ENCODE results near the gene CHAT.

Gene CHAT

DNA sequence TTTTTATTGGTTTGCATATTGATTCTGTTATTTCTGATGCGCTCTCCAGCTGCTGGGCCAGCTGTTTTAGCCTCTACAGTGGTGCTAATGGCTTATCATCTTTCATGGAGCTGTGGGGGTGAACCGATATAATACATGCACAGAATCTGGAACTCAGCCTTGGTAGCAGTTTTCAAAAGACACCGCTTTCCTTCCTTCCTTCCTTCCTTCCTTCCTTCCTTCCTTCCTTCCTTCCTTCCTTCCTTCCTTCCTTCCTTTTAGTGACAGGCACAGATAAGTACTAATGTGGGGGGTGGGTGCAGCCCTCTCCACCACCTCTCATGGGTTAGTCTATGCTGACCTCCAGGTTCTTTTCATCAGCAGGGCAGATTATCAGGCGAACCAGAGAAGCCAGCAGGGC, 33.7 kb downstream of the CHAT start:
- no peaks in the 10 kb centered on the region for H3K9me3 ChIP-seq (ENCODE audit: control insufficient read depth in 2 of 2, low read length in 2 of 2)

DNA sequence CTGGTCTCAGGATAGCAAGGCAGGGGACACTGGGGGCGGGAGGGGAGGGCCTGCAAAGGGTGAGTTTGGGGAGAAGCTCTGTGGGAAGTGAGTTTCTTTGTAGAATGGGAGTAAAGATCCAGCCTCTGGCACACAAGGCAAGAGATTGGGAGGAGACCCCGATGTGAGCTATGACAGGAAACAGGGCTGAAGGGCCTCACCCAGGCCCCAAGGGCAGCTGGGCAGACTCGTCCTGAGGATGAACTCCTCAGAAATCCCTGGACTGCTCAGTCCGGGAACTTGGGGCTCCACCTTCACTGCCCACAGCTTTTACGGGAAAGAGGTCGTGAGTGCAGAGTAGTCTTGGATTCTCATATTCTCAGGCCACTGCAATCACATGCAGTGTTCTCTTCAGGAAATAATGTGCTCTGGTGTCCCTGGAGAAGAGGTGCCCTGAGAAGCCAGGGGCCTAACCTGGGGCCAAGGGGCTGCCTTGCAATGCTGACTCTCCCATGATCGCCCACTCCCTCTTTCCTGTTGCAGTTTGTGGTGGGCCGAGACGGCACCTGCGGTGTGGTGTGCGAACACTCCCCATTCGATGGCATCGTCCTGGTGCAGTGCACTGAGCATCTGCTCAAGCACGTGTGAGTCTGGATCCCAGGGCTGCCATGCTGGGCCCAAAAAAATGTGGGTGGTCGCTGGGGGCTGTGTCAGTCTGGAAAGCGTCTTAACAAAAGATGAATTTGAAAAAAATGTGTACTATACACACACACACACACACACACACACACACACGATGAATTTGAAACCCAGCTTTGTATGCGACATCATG, 34.4 kb downstream of the CHAT start:
- H3K36me3 ChIP-seq (ENCODE audit: control insufficient read depth in 2 of 2, insufficient read depth in 2 of 2, low read length in 2 of 2) = no peaks in the 10 kb centered on the region
- H3K27ac ChIP-seq (ENCODE audit: low read length) = no peak overlapping the region
- H3K9me3 ChIP-seq (ENCODE audit: control insufficient read depth in 2 of 2, low read length in 2 of 2) = no peaks in the 10 kb centered on the region
- no peak overlapping the region for H3K9ac ChIP-seq (ENCODE audit: low read length in 2 of 2)
- H3K4me3 ChIP-seq (ENCODE audit: low read length in 2 of 2) = no peak overlapping the region
- H3K4me1 ChIP-seq (ENCODE audit: control insufficient read depth, insufficient read depth, low read length) = no peaks in the 10 kb centered on the region
- peaks cover 0 to 9% of the 10 kb centered on the region in 2 donors for H3K27me3 ChIP-seq (ENCODE audit: control insufficient read depth in 1 of 2, insufficient read depth in 2 of 2, low read length in 2 of 2)

More for the DNA sequence above, 33.7 kb downstream of the CHAT start:
- no peak overlapping the region for H3K27ac ChIP-seq (ENCODE audit: low read length)
- peaks cover 2 to 12% of the 10 kb centered on the region in 2 donors for H3K27me3 ChIP-seq (ENCODE audit: control insufficient read depth in 1 of 2, insufficient read depth in 2 of 2, low read length in 2 of 2)
- no peak overlapping the region for H3K4me3 ChIP-seq (ENCODE audit: low read length in 2 of 2)
- H3K9ac ChIP-seq (ENCODE audit: low read length in 2 of 2) = no peak overlapping the region
- no peaks in the 10 kb centered on the region for H3K4me1 ChIP-seq (ENCODE audit: control insufficient read depth, insufficient read depth, low read length)
- H3K36me3 ChIP-seq (ENCODE audit: control insufficient read depth in 2 of 2, insufficient read depth in 2 of 2, low read length in 2 of 2) = no peaks in the 10 kb centered on the region

- Histone ChIP-seq H3K9me3 (ENCODE audit: control insufficient read depth in 2 of 2, low read length in 2 of 2) (no peaks in the 10 kb centered on the region), H3K4me3 (ENCODE audit: low read length in 2 of 2) (no peak overlapping the region), H3K36me3 (ENCODE audit: control insufficient read depth in 2 of 2, insufficient read depth in 2 of 2, low read length in 2 of 2) (no peaks in the 10 kb centered on the region), H3K9ac (ENCODE audit: low read length in 2 of 2) (no peak overlapping the region), H3K27ac (ENCODE audit: low read length) (no peak overlapping the region), H3K27me3 (ENCODE audit: control insufficient read depth in 1 of 2, insufficient read depth in 2 of 2, low read length in 2 of 2) (peaks cover 0 to 9% of the 10 kb centered on the region in 2 donors), H3K4me1 (ENCODE audit: control insufficient read depth, insufficient read depth, low read length) (no peaks in the 10 kb centered on the region)
These were observed 35.5 kb downstream of the CHAT start for GRCh38 chr10:49649294-49649693.

DNA sequence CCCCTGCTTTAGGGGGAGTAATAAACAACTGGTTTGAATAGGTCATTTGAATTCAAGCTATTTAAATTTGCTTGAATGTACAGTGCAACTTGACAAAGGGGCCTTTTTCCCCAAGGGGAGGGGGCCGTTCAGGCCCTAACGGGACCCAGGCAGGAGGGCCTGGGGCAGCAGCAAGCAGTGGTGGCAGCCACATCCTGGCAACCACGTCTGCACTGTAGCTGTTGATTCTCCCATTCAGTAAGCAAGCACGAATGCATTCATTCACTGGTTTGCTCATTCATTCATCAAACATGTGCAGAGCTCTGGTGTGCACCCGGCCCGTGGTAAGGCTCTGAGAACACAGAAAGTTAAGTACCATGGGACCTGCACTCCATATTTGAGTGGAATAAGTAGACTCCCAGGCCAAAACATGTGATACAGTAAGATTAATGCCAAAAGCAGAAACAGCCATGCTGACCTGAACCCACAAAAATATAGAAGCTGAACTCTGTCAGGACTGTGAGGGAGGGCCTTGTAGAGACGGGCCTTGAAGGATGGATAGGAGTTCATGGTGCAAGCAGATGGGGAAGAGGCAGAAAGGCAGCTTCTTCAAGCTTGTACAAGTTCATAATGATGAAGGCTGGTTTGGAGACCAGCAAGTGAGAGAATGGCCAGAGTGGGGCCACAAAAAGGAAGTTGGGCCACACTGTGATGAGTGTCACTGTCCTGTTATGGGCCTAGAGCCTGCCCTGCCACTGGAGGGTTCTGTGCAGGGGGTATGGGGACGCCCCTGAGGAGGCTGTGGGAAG, 36.3 kb downstream of the CHAT start:
- Histone ChIP-seq H3K27me3 (ENCODE audit: control insufficient read depth in 1 of 2, insufficient read depth in 2 of 2, low read length in 2 of 2) (peaks cover 0 to 8% of the 10 kb centered on the region in 2 donors), H3K36me3 (ENCODE audit: control insufficient read depth in 2 of 2, insufficient read depth in 2 of 2, low read length in 2 of 2) (no peaks in the 10 kb centered on the region), H3K27ac (ENCODE audit: low read length) (no peak overlapping the region), H3K9ac (ENCODE audit: low read length in 2 of 2) (no peak overlapping the region), H3K4me3 (ENCODE audit: low read length in 2 of 2) (no peak overlapping the region), H3K9me3 (ENCODE audit: control insufficient read depth in 2 of 2, low read length in 2 of 2) (no peaks in the 10 kb centered on the region), H3K4me1 (ENCODE audit: control insufficient read depth, insufficient read depth, low read length) (no peaks in the 10 kb centered on the region)

- Histone ChIP-seq H3K36me3 (ENCODE audit: control insufficient read depth in 2 of 2, insufficient read depth in 2 of 2, low read length in 2 of 2) (no peaks in the 10 kb centered on the region), H3K27me3 (ENCODE audit: control insufficient read depth in 1 of 2, insufficient read depth in 2 of 2, low read length in 2 of 2) (peaks cover 0 to 8% of the 10 kb centered on the region in 2 donors), H3K4me1 (ENCODE audit: control insufficient read depth, insufficient read depth, low read length) (no peaks in the 10 kb centered on the region), H3K9me3 (ENCODE audit: control insufficient read depth in 2 of 2, low read length in 2 of 2) (no peaks in the 10 kb centered on the region), H3K9ac (ENCODE audit: low read length in 2 of 2) (no peak overlapping the region), H3K27ac (ENCODE audit: low read length) (no peak overlapping the region), H3K4me3 (ENCODE audit: low read length in 2 of 2) (no peak overlapping the region)
These were observed 36.8 kb downstream of the CHAT start for GRCh38 chr10:49650724-49651034.

DNA sequence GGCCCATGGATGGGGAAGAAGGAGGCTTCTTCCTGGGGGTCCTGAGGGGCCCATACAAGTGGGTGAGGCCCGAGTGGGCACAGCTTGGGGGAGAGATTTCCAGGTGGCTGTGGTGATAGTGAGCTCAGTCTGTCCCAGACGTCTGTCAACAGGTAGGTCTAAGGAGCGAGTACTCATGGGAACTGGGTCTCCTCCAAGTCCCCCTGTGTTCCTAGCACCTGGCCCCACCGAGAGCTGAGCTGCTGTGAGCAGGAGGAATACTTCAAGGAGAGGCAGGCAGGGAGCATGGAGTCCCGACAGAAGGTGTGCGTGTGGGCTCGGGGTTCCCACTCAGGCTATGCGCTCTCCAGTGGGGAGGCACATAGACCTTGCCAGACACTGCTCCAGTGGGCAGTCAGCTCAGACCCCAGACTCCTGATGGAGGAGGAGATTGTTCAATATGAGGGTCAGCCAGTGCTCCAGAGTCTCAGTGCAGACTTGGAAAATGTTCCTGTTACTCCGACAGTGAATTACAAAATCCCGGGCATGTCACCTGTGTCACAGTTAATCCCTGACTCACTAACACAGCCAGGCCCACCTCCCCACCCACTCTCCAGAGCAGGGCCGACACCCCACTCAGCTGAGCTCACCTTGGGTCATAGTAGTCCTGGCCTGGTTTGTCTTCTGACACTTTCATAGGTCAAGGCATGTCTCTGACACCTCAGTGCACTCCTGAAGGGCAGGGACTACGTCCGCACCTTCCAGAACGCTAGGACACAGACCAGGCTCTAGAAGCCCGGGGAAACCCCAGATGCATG, 37.4 kb downstream of the CHAT start:
- H3K4me1 ChIP-seq (ENCODE audit: control insufficient read depth, insufficient read depth, low read length) = no peaks in the 10 kb centered on the region
- no peak overlapping the region for H3K4me3 ChIP-seq (ENCODE audit: low read length in 2 of 2)
- no peaks in the 10 kb centered on the region for H3K36me3 ChIP-seq (ENCODE audit: control insufficient read depth in 2 of 2, insufficient read depth in 2 of 2, low read length in 2 of 2)
- peaks cover 0 to 8% of the 10 kb centered on the region in 2 donors for H3K27me3 ChIP-seq (ENCODE audit: control insufficient read depth in 1 of 2, insufficient read depth in 2 of 2, low read length in 2 of 2)
- H3K27ac ChIP-seq (ENCODE audit: low read length) = no peak overlapping the region
- H3K9me3 ChIP-seq (ENCODE audit: control insufficient read depth in 2 of 2, low read length in 2 of 2) = no peaks in the 10 kb centered on the region
- no peak overlapping the region for H3K9ac ChIP-seq (ENCODE audit: low read length in 2 of 2)

DNA sequence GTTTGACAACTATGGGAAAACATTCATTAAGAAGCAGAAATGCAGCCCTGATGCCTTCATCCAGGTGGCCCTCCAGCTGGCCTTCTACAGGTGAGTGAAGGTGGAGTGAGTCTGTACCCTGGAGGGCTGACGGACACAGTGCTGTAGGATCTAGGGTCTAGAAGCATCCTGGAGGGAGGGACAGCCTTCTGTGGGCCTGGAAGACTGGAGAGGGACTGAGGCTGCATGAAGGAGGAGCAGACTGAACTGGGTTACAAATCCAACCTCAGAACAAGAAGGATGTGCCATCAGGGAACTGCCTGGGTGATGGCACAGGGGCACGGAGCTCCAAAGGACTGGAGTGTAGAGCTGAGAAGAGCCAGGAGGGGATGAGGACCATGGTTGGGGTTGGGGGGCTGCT, 38.1 kb downstream of the CHAT start:
- Histone ChIP-seq H3K9ac (ENCODE audit: low read length in 2 of 2) (no peak overlapping the region), H3K4me3 (ENCODE audit: low read length in 2 of 2) (no peak overlapping the region), H3K9me3 (ENCODE audit: control insufficient read depth in 2 of 2, low read length in 2 of 2) (no peaks in the 10 kb centered on the region), H3K36me3 (ENCODE audit: control insufficient read depth in 2 of 2, insufficient read depth in 2 of 2, low read length in 2 of 2) (no peaks in the 10 kb centered on the region), H3K27ac (ENCODE audit: low read length) (no peak overlapping the region), H3K27me3 (ENCODE audit: control insufficient read depth in 1 of 2, insufficient read depth in 2 of 2, low read length in 2 of 2) (peaks cover 0 to 8% of the 10 kb centered on the region in 2 donors), H3K4me1 (ENCODE audit: control insufficient read depth, insufficient read depth, low read length) (no peaks in the 10 kb centered on the region)

GRCh38 chr10:49652421-49653272, 38.8 kb downstream of the CHAT start:
- no peaks in the 10 kb centered on the region for H3K36me3 ChIP-seq (ENCODE audit: control insufficient read depth in 2 of 2, insufficient read depth in 2 of 2, low read length in 2 of 2)
- H3K4me1 ChIP-seq (ENCODE audit: control insufficient read depth, insufficient read depth, low read length) = no peaks in the 10 kb centered on the region
- no peak overlapping the region for H3K9ac ChIP-seq (ENCODE audit: low read length in 2 of 2)
- H3K4me3 ChIP-seq (ENCODE audit: low read length in 2 of 2) = no peak overlapping the region
- peaks cover 0 to 8% of the 10 kb centered on the region in 2 donors for H3K27me3 ChIP-seq (ENCODE audit: control insufficient read depth in 1 of 2, insufficient read depth in 2 of 2, low read length in 2 of 2)
- no peak overlapping the region for H3K27ac ChIP-seq (ENCODE audit: low read length)
- peaks cover 0 to 5% of the 10 kb centered on the region in 2 donors for H3K9me3 ChIP-seq (ENCODE audit: control insufficient read depth in 2 of 2, low read length in 2 of 2)

- Histone ChIP-seq H3K9ac (ENCODE audit: low read length in 2 of 2) (no peak overlapping the region), H3K4me3 (ENCODE audit: low read length in 2 of 2) (no peak overlapping the region), H3K27me3 (ENCODE audit: control insufficient read depth in 1 of 2, insufficient read depth in 2 of 2, low read length in 2 of 2) (peaks cover 0 to 8% of the 10 kb centered on the region in 2 donors), H3K36me3 (ENCODE audit: control insufficient read depth in 2 of 2, insufficient read depth in 2 of 2, low read length in 2 of 2) (no peaks in the 10 kb centered on the region), H3K4me1 (ENCODE audit: control insufficient read depth, insufficient read depth, low read length) (no peaks in the 10 kb centered on the region), H3K27ac (ENCODE audit: low read length) (no peak overlapping the region), H3K9me3 (ENCODE audit: control insufficient read depth in 2 of 2, low read length in 2 of 2) (peaks cover 0 to 5% of the 10 kb centered on the region in 2 donors)
These were observed 39.6 kb downstream of the CHAT start for GRCh38 chr10:49653273-49653929.

All from stomach smooth muscle (tissue), 2 donors.